ENCODE data around the gene PEX1. TPM values are rescaled to one million over a fixed set of nuclear protein-coding genes. Genes with fewer than 3 reads are reported as not detected.

PEX1 gene
- total and polyA plus RNA-seq, 2 of the 13 experiments (the other 11 are each of a cell fraction or from before 2014, with no cell fraction given) = 16.6 to 22.4 TPM

- DNase-seq (ENCODE audit: low spot score) (no peak), ATAC-seq (no peak), FAIRE-seq (no peak)
- Histone ChIP-seq H3K4me1 (ENCODE audit: insufficient read depth, low read length) (no peaks in the 10 kb centered on the region), H3K27me3 (ENCODE audit: control insufficient read depth in 1 of 2, insufficient read depth in 2 of 2, low read length in 2 of 2) (no peaks in the 10 kb centered on the region), H4K20me1 (ENCODE audit: insufficient read depth, low read length) (no peaks in the 10 kb centered on the region), H2AFZ (ENCODE audit: low read length) (no peak overlapping the region), H3K9me3 (ENCODE audit: low read length) (no peaks in the 10 kb centered on the region), H3K79me2 (ENCODE audit: insufficient read depth, low read length) (no peaks in the 10 kb centered on the region), H3K4me2 (ENCODE audit: low read depth, low read length) (no peak overlapping the region), H3K4me3 (replicated peaks in 1 of 3; ENCODE audit: insufficient read depth in 1 of 3, low read depth in 2 of 3, low read length in 3 of 3) (no peak overlapping the region), H3K36me3 (replicated peaks in 1 of 2; ENCODE audit: control insufficient read depth in 1 of 2, insufficient read depth in 2 of 2, low read length in 2 of 2) (peaks cover 9 to 26% of the 10 kb centered on the region in 2 experiments; a peak in 4 of 5 replicates), H3K9ac (ENCODE audit: insufficient read depth, low read depth, low read length) (no peak overlapping the region), H3K27ac (ENCODE audit: extremely low read length, insufficient read depth, low read length) (no peak overlapping the region)
- 100% methylated on average over 1 of the region's 1 CpG for WGBS (ENCODE audit: low lambda C conversion rate)
- in situ Hi-C loops (cut with HindIII; ENCODE audit: extremely low pct_ligation_motif_present, low pct_unique_long_range_greater_than_20kb) = no loop called here
- BruUV-seq (replicated peaks) = no TSS peak
- CTCF ChIA-PET (ENCODE audit: low intra/inter-chr PET ratio, low total read pairs) = no interaction called here
- intact Hi-C loops (cut with micrococcal nuclease; ENCODE audit: unreplicated experiment) = no loop called here
- no peak for TF ChIP-seq ZNF614 (CRISPR knock-in tag; IDR thresholded peaks at IDR 0.05; ENCODE audit: borderline replicate concordance)
- TF ChIP-seq ZNF326 (CRISPR knock-in tag; IDR thresholded peaks at IDR 0.05; ENCODE audit: borderline replicate concordance) = no peak
- no peak for TF ChIP-seq ZNF598 (CRISPR knock-in tag; IDR thresholded peaks at IDR 0.05; ENCODE audit: borderline replicate concordance)
- no peak for TF ChIP-seq ZNF660 (CRISPR knock-in tag; IDR thresholded peaks at IDR 0.05; ENCODE audit: borderline replicate concordance, low read depth)
- TF ChIP-seq ZNF331 (CRISPR knock-in tag; IDR thresholded peaks at IDR 0.05) = no peak
- no peak for TF ChIP-seq NFIC (IDR thresholded peaks at IDR 0.05; ENCODE audit: low read length)
- TF ChIP-seq LRRFIP1 (CRISPR knock-in tag; conservative IDR thresholded peaks at IDR 0.05) = no peak
- TF ChIP-seq ZNF12 (CRISPR knock-in tag; IDR thresholded peaks at IDR 0.05) = no peak
- POLR2A ChIA-PET = interaction anchor here (0.8 kb wide), 1 partner anchor 39 kb away, joined by 5 read pairs; the partner anchor contains the start of genes PEX1 and RBM48
Observed at GRCh38 chr7:92489634-92490033, 38.7 kb downstream of the PEX1 start.
